ENCODE measurements around the gene FOXA3.

DNA sequence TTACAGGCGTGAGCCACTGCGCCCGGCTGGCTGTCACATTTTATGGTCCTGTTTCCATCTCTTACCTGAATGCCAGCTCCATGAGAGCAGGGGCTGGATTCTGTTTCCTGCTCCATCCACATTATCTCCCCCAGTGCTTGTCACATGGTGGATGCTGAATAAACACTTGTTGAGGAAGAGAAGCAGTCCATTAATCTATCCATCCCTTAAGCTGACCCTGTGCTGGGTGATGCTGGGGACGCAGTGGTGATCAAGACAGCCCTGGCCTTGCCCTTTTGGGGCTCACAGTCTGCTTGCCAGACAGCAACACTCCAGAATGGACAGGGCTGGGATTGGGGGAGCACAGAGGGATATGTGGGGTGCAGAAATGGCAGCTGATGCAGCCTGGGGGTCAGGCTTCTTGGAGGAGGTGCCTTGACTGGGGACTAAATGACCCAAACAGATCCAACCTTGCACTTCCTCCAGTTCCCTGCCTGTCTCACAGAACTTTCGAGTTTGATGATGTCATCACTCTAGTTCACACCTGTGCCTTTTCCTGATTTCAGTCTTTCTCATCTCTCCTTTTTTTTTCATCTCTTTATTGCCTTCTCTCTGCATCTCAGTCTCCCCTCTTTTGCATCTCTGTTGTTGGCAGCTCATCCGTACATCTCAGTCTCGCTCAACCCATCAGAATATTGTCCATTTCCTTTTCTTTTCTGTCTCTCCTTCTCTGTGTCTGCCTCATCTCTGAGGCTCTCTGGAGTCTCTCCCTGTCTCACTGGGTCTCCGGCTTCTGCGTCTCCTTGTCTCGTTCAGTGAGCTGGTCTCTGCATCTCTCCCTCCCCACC is 17.2 kb downstream of the FOXA3 start:
- TF ChIP-seq, protein P1, sequence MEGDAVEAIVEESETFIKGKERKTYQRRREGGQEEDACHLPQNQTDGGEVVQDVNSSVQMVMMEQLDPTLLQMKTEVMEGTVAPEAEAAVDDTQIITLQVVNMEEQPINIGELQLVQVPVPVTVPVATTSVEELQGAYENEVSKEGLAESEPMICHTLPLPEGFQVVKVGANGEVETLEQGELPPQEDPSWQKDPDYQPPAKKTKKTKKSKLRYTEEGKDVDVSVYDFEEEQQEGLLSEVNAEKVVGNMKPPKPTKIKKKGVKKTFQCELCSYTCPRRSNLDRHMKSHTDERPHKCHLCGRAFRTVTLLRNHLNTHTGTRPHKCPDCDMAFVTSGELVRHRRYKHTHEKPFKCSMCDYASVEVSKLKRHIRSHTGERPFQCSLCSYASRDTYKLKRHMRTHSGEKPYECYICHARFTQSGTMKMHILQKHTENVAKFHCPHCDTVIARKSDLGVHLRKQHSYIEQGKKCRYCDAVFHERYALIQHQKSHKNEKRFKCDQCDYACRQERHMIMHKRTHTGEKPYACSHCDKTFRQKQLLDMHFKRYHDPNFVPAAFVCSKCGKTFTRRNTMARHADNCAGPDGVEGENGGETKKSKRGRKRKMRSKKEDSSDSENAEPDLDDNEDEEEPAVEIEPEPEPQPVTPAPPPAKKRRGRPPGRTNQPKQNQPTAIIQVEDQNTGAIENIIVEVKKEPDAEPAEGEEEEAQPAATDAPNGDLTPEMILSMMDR (IDR thresholded peaks at IDR 0.05; ENCODE audit: poor library complexity) = no peak
- no peak for TF ChIP-seq EZH2 (IDR thresholded peaks at IDR 0.05; ENCODE audit: borderline replicate concordance)
